GM21529 (cell line): ENCODE data around the gene MYZAP.

ENCODE experiments used
- ATAC-seq: cut with Tn5 transposase; IDR thresholded peaks from one replicate; pipeline ENCODE4 v1.9.1; 2021; ENCODE audit not compliant: unreplicated experiment

The MYZAP gene

GRCh38 chr15:57591822-57592367 is at the start of gene MYZAP:
Gene MYZAP, plus strand, starts transcription at chr15:57591904. Its CDS starts 131 bp downstream, at chr15:57592035.
- no peak for ATAC-seq

GRCh38 chr15:57542505-57542817 is 49.2 kb upstream of the MYZAP start:
- no peak for ATAC-seq

- no peak for ATAC-seq
Measured at GRCh38 chr15:57544848-57545480, 46.7 kb upstream of the MYZAP start.

GRCh38 chr15:57545995-57546394 is 45.7 kb upstream of the MYZAP start:
- no peak for ATAC-seq

GRCh38 chr15:57547243-57547755 is 44.4 kb upstream of the MYZAP start:
- no peak for ATAC-seq

GRCh38 chr15:57548351-57548750 is 43.4 kb upstream of the MYZAP start:
- ATAC-seq: no peak

- no peak for ATAC-seq
Measured at GRCh38 chr15:57548835-57549234, 42.9 kb upstream of the MYZAP start.

GRCh38 chr15:57549935-57550334 is 41.8 kb upstream of the MYZAP start:
- no peak for ATAC-seq

GRCh38 chr15:57550640-57551039 is 41.1 kb upstream of the MYZAP start:
- no peak for ATAC-seq

GRCh38 chr15:57551715-57552677 is 39.7 kb upstream of the MYZAP start:
- no peak for ATAC-seq

GRCh38 chr15:57552678-57553334 is 38.9 kb upstream of the MYZAP start:
- no peak for ATAC-seq

GRCh38 chr15:57553526-57553925 is 38.2 kb upstream of the MYZAP start:
- ATAC-seq: no peak

- ATAC-seq: no peak
Measured at GRCh38 chr15:57554063-57554811, 37.5 kb upstream of the MYZAP start.

- ATAC-seq: no peak
Measured at GRCh38 chr15:57554812-57555179, 36.9 kb upstream of the MYZAP start.

- ATAC-seq: no peak
Measured at GRCh38 chr15:57555270-57555669, 36.4 kb upstream of the MYZAP start.

GRCh38 chr15:57556040-57556439 is 35.7 kb upstream of the MYZAP start:
- ATAC-seq: no peak

GRCh38 chr15:57557267-57557666 is 34.4 kb upstream of the MYZAP start:
- ATAC-seq: no peak

GRCh38 chr15:57557810-57558209 is 33.9 kb upstream of the MYZAP start:
- no peak for ATAC-seq

GRCh38 chr15:57559875-57560274 is 31.8 kb upstream of the MYZAP start:
- no peak for ATAC-seq

GRCh38 chr15:57561041-57561711 is 30.5 kb upstream of the MYZAP start:
- peak; percentile 81 for ATAC-seq
